NCI-H524 (cell line): ENCODE data around the gene SEMA3F.

Source experiments
- DNase-seq, 2 experiments: peaks; one replicate each; lab custom pipeline; 2025; lab: John Stamatoyannopoulos, UW

The SEMA3F gene

DNA sequence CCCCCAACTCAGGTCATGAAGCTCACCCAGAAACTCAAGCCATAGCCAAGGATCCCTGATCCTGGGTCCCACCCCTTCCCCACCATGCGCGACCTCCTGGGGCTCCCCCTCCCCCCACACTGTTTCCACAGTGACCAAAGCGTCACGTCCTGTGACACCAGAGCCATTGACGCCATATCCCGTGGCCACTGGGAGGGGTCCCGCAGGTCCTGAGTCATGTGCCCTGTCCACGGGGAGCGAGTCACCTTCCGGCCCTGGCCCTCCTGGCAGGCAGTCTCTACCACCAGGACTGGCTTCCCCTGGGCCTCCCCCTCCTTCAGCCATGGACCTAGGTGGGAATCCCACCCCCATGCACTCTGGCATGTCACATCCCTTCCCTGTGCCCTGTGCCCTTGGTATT, 15.6 kb downstream of the SEMA3F start:
- no peak for DNase-seq

DNA sequence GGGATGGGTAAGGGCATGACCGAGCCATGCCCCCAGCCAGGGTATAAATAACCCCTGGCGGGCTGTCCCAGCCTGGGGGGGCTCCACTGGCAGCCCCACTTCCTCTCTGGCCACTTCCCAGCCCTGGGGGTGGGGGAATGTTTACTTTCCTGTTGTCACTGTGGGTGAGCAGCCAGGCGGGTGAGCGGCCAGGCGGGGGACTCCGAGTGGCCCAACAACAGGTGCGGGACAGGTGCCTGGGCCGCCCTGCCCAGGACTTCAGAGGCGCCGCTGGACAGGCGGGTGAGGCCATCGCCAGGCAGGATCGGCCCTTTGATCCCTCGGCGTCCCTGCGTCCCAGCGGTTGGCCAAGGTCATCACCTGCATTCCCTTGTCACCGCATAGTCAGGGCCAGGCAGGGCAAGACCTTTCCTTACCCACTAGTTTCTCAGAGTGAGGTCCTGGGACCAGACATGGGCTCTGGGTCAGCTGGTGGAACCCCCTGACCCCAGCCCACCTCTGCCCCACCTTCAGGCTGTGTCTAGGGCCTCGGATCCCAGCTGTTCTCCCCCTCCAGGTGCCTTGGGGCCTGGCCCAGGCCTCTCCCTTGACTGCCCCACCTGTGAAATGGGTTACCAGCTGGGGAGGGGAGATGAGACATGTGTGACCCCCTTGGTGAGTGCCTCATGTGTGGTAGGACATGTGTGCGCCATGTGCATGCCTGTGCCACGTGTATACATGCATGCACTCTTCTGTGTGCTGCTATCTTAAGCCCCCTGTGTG, 16.6 kb downstream of the SEMA3F start:
- DNase-seq, result no peak

DNA sequence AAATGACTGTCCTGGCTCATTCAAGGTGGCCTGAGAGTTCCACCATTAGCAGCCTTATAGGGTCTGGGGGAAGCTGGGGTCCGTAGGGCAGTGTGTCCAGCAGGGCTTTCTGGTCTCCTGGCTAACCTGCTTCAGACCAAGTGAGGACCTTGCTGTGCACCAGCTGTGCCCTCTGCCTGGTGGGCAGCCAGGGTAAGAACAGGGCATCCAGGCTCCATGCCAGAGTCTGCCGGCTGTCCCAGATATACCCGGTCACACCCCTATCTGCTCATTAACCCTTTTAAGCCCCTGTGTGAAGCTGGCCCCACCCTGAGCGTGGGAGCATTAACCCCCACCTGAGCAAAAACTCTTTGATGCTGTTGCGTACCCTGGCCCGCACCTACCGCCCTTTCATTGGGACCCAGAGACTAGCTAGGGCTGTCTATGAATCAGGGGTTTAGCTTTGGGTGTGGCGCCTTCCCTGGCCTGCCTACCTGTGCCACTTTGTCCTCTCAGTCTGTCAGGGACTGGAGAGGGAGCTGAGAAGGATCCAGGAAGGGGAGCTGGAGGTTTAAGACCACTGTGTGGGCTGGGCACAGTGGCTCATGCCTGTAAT, 17.6 kb downstream of the SEMA3F start:
- no peak for DNase-seq

DNA sequence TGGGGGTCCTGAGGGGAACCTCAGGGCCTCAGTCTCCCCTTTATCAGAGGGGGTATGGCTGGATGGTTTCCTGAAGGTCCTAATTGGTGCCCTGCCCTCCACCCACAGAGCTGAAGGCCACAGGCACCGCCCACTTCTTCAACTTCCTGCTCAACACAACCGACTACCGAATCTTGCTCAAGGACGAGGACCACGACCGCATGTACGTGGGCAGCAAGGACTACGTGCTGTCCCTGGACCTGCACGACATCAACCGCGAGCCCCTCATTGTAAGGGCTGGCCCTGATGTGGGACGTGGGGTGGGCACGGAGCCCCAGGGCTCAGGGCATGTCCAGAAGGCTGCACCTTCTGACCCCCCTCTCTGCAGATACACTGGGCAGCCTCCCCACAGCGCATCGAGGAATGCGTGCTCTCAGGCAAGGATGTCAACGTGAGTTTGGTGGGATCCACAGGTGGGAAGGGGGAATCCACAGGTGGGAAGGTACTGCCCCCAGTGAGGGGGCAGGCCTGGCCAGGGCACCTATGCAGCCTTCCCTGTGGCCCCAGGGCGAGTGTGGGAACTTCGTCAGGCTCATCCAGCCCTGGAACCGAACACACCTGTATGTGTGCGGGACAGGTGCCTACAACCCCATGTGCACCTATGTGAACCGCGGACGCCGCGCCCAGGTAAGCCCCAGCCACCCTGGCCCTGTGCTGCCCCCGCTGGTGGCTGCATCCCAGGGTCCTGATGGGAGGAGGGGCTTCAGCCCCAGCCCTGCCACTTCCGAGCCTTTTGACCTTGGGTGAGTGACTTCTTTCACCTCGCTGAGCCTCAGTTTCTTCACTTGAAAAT, 18.8 kb downstream of the SEMA3F start:
- no peak for DNase-seq

DNA sequence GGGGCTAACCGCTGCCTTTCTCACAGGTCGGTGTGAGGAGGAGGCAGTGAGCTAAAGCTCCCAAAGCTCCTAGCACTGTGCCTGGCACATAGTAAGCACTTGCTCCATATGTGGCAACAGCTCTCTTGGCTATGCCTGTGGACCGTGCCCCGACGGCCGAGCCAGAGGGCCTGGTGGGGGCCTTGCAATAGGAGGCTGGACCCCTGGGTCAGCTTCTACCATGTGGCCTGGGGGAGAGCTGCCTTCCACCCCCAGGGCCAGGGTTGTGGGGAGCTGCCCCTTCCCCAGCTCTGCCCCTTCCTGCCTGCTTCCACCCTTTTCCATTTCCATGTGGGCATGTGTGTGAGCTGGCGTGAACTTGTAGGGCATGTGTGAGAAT, 19.4 kb downstream of the SEMA3F start:
- DNase-seq, result no peak

DNA sequence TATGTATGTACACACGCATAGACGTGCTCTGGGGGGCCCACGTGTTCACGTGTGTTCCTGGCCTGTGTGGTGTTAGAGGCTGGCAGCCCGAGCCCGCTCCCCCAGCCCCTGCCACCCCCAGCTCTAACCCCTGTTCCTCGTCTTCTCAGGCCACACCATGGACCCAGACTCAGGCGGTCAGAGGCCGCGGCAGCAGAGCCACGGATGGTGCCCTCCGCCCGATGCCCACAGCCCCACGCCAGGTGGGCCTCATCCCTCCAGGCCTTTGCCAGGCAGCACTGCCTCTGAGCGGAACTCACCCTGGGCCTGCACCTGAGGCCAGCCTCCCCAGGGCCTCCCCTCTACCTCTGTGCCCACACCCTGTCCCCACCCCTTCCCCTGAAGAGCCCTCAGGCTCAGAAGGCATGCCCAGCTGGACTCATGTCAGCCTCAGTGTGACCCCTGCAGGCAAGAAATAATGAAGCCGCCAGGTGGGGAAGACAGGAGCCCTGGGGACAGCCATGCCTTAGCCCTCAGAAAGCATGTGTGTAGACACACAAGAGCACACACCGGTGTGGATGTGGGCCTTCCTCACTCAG, 19.9 kb downstream of the SEMA3F start:
- DNase-seq, result no peak

DNA sequence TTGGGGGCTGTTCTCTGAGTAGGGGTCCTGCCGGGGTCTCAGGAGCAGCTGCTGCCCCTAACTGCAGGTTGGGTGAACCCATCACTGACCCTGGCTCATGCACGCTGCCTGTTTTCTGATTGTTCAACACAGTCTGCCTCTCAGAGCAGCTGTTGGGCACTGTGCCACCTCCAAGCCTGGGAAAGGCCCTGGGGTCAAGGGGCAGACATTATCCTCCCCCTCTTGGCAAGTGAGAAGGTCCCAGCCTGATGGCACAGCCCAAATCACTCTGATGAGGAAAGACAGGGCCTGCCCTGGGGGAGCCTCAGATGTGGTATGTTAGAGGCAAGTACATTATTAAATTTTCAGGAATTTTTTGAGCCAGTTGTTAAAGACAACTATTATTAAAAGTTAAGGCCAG, 22.2 kb downstream of the SEMA3F start:
- no peak for DNase-seq

DNA sequence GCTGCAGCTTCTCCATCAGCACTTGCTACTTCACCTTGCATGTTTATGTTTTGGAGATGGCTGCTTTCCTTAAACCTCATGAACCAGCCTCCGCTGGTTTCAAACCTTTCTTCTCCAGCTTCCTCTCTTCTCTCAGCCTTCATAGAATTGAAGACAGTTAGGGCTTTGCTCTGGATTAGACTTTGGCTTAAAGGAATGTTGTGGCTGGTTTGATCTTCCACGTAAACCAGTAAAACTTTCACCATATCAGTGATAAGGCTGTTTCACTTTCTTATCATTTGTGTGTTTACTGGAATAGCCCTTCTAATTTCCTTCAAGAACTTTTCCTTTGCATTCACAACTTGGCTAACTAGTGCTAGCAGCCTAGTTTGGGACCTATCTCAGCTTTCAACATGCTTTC, 24.6 kb downstream of the SEMA3F start:
- DNase-seq, result no peak

DNA sequence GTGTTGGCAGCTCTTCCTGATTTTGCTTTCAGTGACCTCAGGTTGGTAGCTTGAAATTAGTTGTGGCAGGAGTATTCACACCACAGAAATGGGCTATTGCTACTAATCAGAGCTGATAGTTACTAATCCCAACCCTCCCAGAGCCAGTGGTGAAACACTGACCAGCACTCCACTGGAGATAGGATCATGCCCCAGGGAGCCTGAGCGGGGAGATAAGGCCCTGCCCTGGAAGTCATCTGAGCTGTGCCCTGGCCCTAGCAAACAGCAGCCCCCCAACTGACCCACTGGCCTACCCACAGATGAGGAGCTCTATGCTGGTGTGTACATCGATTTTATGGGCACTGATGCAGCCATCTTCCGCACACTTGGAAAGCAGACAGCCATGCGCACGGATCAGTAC, 26.9 kb downstream of the SEMA3F start:
- DNase-seq, result no peak

DNA sequence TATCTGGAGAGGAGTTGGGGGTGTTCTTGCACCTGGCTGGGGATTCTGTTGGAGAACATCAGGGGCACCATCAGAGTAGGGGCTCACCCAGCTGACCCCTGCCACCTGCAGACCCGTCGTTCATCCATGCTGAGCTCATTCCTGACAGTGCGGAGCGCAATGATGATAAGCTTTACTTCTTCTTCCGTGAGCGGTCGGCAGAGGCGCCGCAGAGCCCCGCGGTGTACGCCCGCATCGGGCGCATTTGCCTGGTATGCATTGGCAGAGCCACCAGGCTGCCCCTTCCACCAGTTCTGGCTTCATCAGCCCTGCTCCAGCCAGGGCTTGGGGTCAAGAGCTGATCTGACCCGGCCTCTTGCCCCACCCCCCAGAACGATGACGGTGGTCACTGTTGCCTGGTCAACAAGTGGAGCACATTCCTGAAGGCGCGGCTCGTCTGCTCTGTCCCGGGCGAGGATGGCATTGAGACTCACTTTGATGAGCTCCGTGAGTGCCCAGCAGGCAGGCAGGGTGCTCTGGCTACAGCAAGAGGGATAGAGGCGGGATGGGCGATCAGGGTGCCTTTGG, 27.5 kb downstream of the SEMA3F start:
- DNase-seq, result no peak

DNA sequence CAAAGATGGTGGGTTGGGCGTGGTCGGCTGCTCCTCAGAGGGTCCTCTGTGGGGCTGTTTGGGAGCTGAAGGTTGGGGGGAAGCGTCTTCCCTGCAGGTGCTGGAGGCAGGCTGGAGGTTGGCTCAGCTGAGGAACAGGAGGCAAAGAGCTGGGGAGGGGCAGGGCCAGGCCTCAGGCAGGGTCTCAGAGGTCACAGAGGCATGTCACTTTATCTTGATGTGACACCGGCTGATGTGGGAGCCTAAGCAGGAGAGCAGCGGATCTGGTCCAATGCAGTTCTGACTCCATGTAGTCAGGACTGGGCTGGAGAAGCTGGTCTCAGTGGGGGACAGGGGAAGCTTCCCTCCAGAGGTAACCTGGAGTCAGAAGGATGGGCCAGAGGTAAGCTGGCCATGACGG, 28.6 kb downstream of the SEMA3F start:
- DNase-seq, result no peak

DNA sequence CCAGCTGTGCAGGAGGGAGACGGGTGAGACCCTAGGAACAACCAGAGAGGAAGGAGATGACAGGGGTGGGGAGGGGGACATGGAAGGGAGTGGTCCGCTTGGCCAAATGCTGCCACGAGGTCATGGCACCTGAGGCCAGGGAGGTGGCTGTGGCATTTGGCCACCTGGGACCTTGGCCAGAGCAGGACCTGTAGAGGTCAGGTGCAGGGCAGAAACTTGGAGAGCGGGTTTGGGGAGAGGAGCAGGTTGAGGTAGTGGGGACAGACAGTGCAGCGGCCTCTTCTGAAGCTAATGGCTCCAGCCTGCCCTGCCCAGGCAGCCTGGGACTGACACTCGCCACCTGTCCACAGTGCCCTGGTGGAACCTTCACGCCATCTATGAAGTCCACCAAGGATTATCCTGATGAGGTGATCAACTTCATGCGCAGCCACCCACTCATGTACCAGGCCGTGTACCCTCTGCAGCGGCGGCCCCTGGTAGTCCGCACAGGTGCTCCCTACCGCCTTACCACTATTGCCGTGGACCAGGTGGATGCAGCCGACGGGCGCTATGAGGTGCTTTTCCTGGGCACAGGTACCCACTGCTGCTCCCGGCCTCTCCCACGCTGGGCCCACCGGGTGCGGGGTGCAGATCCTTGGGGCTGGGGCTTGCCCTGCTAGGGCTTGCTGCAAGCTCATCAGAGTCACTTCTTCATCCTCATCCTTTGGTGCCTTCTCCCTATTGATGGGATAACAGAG, 29.3 kb downstream of the SEMA3F start:
- DNase-seq, result no peak

DNA sequence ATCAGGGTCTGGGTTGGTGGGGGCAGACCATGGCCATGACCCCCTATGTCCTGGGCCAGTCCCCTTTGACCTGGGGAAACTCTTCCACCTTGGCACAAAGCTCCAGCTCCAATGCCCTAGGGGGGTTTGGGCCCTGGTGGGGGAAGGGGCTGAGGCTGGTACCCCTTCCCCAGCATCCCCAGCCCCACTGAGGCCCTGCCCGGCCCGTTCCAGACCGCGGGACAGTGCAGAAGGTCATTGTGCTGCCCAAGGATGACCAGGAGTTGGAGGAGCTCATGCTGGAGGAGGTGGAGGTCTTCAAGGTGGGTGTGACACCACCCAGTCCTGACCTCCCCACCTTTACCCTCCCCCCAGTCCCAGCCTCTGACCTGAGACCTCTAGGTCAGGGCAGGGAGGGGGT, 30.1 kb downstream of the SEMA3F start:
- no peak for DNase-seq

DNA sequence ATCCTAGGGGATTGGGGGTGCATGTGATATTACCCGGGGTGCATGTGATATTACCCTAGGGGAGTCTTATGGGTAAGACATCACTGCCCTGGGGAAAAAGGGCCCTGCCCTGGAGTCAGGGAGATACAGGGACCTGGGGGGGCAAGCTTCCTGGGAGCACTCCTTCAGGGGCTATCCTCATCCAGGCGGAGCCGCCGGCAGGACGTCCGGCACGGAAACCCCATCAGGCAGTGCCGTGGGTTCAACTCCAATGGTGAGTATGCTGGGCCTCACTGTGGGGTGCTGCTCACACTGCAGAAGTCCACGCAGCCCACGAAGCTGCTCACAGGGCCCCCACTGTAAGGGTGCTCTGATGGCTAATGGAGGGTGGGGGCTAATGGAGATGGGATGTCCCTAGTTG, 31.0 kb downstream of the SEMA3F start:
- no peak for DNase-seq

DNA sequence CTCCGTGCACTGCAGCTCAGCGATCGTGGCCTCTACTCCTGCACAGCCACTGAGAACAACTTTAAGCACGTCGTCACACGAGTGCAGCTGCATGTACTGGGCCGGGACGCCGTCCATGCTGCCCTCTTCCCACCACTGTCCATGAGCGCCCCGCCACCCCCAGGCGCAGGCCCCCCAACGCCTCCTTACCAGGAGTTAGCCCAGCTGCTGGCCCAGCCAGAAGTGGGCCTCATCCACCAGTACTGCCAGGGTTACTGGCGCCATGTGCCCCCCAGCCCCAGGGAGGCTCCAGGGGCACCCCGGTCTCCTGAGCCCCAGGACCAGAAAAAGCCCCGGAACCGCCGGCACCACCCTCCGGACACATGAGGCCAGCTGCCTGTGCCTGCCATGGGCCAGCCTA, 32.6 kb downstream of the SEMA3F start:
- DNase-seq, result no peak

DNA sequence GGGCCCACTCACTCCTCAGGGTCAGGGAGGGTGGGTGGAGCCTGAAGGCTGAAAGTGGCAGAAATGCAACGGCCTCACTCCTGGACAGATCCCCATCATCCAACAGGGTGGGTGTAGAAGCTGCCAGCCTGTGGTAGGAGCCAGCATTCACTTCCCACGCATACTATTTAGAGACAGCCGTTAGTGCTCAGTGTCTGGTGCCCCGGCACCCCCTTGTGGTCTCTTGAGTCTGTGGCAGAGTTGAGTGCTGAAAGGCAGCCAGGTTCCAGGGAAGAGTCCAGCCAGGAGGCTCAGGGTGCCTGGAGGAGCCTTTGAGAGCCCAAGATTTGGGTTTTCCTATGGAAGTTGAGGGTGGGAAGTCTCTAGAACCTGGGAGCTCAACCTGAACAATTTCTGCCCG, 34.1 kb downstream of the SEMA3F start:
- peak; percentile 30 to 78 for DNase-seq

DNA sequence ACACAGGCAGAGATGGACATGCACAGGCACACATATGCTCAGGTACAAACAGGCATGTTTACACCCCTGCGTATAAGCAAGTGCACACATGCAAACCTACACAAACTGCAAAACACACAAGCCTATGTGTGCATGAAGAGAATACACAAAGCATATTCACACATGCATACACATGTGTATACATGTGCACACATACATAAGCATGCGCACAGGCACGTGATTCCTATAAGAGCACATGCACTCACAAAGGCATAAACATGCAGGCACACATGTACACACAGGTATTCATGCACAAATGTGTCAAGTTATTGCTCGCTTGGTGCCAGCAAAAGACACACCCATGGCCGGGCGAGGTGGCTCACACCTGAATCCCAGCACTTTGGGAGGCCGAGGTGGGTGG, 34.9 kb downstream of the SEMA3F start:
- DNase-seq, result no peak

DNA sequence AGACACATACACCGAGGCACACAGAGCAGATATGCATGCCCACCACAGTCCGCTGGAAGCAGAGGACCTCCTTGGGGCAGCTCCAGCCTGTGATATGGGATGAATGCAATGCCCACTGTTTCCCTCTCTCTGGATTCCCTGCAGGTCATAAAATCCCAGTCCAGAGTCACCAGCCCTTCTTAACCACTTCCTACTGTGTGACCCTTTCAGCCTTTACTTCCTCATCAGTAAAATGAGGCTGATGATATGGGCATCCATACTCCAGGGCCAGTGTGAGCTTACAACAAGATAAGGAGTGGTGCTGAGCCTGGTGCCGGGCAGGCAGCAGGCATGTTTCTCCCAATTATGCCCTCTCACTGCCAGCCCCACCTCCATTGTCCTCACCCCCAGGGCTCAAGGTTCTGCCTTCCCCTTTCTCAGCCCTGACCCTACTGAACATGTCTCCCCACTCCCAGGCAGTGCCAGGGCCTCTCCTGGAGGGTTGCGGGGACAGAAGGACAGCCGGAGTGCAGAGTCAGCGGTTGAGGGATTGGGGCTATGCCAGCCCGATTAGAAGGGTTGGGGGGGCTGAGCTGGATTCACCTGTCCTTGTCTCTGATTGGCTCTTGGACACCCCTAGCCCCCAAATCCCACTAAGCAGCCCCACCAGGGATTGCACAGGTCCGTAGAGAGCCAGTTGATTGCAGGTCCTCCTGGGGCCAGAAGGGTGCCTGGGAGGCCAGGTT, 36.0 kb downstream of the SEMA3F start, which contains the start of gene GNAT1:
TSS of gene GNAT1 (plus strand) at position 675 of the 725 bp plus-strand sequence. CDS start 116 bp downstream, outside the sequence.
- no peak for DNase-seq

DNA sequence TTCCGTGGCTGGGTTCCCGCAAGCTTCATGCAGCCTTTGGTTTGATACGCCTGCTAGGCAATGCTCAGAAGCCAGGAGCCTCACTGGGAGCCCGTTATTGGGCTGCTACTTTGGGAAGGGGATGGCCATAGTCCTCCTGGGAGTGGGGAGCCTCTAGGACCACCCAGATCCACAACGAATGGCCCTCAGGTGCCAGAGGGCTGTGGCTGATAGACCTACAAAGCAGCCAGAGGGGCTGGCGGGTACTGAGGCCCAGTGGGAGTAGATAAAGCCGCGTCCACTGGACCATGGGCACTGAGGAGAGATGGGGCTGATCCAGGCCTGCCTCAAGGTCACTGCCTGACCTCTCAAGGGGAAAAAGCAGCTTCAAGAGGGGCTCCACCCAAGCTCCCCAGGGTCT, 37.0 kb downstream of the SEMA3F start:
- DNase-seq, result no peak

DNA sequence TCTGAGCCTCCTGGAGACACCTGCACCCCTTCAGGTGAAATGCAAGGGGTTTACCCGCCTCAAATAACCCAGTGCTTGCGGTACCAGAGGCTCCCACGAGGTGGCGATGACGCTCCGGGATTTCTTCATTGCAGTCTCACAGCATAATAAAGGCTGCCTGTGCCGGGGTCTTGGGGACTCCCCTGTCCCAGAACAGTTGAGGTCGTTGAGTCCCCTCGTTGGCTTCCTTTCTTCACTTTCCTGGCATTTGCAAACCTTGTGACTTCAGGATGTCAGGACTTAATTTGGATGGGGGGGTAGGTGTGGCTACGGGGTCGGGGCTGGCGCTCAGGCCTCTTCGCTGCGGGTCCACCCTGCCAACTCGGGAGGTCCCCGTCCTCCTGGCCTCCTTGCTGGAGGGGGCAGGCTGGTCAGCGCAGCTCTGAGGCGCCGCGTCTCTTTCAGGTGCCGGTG, 37.6 kb downstream of the SEMA3F start:
- DNase-seq, result peak; percentile 40 to 70

DNA sequence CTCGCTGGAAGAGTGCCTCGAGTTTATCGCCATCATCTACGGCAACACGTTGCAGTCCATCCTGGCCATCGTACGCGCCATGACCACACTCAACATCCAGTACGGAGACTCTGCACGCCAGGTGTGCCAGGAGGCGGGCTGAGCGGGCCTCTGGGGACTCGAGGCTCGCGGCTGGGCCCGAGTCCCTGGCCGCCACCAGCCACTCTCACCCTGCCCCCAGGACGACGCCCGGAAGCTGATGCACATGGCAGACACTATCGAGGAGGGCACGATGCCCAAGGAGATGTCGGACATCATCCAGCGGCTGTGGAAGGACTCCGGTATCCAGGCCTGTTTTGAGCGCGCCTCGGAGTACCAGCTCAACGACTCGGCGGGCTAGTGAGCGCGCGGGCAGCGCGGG, 38.2 kb downstream of the SEMA3F start:
- DNase-seq, result no peak
